Measurements from ENCODE around the gene AGAP3.

Gene AGAP3

DNA sequence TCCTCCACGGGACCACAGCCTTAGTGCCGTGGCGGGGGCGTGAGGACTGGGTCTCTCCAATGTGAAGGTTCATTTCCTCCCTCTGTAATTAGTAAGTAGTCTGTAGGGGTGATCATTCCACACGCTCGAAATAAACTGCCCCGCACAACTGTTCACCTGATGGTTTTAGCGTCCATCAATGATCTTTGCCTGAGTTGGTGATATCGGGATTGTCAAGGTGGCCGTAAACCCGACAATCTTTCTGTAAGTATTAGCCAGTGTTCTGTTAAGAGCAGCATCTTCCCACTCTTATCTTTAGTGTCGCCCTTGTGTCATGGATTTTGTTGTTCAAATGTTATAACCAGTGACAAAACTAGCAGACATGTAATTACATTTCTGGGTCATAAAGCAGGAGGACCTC is 17.7 kb downstream of the AGAP3 start:
- Histone ChIP-seq H3K4me3 (ENCODE audit: low read depth, low read length) (no peak overlapping the region), H3K36me3 (replicated peaks) (no peaks in the 10 kb centered on the region), H3K27me3 (replicated peaks) (no peaks in the 10 kb centered on the region), H3K27ac (no peak overlapping the region)
- TF ChIP-seq, protein P1, sequence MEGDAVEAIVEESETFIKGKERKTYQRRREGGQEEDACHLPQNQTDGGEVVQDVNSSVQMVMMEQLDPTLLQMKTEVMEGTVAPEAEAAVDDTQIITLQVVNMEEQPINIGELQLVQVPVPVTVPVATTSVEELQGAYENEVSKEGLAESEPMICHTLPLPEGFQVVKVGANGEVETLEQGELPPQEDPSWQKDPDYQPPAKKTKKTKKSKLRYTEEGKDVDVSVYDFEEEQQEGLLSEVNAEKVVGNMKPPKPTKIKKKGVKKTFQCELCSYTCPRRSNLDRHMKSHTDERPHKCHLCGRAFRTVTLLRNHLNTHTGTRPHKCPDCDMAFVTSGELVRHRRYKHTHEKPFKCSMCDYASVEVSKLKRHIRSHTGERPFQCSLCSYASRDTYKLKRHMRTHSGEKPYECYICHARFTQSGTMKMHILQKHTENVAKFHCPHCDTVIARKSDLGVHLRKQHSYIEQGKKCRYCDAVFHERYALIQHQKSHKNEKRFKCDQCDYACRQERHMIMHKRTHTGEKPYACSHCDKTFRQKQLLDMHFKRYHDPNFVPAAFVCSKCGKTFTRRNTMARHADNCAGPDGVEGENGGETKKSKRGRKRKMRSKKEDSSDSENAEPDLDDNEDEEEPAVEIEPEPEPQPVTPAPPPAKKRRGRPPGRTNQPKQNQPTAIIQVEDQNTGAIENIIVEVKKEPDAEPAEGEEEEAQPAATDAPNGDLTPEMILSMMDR (IDR thresholded peaks at IDR 0.05; ENCODE audit: low read depth, low read length, missing control alignments) = no peak
- in situ Hi-C loops (cut with HindIII; ENCODE audit: low pct_ligation_motif_present, low sequenced_read_pairs) = no loop called here
- no peak for DNase-seq

DNA sequence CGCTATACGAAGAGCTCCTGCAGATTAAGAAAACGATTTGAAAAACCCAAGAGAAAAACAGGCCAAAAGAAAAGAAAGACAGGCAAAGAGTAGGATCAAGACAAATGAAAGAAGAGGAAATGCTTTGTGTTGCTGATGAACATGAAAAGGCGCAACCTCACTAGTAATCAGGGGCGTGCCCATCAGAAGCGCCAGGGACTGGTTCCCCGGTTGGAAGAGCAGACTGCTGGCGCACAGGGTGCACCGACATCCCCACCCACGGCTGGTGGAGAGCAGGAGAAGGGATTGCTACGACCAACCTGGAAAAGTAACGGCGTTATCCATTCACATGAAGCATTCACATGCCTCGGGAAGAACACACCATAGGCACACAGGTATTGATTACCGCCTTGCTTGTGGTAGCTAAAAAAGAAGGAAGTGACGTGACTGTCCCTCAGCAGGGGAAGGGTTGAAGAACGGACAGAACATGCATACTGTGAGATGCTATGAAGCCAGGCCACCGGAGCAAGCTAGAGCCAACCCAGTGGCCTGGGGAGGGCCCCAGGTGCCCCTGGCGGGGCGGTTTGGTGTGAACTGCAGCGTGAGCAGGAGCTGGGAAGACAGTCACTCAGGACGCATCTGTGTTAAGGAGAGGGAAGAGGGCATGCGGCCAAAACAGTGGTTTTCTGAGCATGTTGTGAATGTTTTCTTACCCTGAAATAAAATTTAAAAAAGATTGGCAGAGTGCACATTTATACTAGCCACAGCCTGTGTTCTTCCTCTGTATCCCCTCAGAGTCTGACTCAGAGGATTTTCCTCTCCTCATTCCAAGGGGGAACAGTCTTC is 18.3 kb downstream of the AGAP3 start:
- TF ChIP-seq, protein P1 (IDR thresholded peaks at IDR 0.05; ENCODE audit: low read depth, low read length, missing control alignments) = no peak
- no peaks in the 10 kb centered on the region for H3K36me3 ChIP-seq (replicated peaks)
- H3K27me3 ChIP-seq (replicated peaks) = no peaks in the 10 kb centered on the region
- no peak overlapping the region for H3K4me3 ChIP-seq (ENCODE audit: low read depth, low read length)
- H3K27ac ChIP-seq = peak overlapping the region; percentile 21
- in situ Hi-C loops (cut with HindIII; ENCODE audit: low pct_ligation_motif_present, low sequenced_read_pairs) = no loop called here
- peak; percentile 84 for DNase-seq

DNA sequence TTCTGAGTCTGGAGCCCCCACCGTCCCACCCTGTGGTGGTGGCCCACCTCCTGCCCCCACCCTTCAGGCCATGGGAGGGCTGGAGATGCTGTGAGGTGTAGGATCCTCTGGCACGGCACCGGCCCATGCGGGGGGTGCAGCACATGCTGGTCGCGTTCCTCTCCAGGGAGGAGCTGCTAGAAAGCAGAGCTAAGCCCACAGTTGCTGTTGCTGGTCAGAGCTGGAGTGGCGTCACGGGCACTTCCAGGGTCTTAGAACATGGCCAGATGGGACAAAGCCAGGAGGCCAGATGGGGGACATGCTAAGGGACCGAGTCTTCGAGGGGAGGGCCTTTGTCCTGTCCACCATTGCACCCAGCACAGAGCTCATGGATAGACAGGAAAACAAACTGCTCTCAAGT is 21.6 kb downstream of the AGAP3 start:
- Histone ChIP-seq H3K36me3 (replicated peaks) (no peaks in the 10 kb centered on the region), H3K27ac (no peak overlapping the region), H3K4me3 (ENCODE audit: low read depth, low read length) (no peak overlapping the region), H3K27me3 (replicated peaks) (no peaks in the 10 kb centered on the region)
- DNase-seq = no peak
- TF ChIP-seq, protein P1 (IDR thresholded peaks at IDR 0.05; ENCODE audit: low read depth, low read length, missing control alignments) = no peak
- in situ Hi-C loops (cut with HindIII; ENCODE audit: low pct_ligation_motif_present, low sequenced_read_pairs) = no loop called here

DNA sequence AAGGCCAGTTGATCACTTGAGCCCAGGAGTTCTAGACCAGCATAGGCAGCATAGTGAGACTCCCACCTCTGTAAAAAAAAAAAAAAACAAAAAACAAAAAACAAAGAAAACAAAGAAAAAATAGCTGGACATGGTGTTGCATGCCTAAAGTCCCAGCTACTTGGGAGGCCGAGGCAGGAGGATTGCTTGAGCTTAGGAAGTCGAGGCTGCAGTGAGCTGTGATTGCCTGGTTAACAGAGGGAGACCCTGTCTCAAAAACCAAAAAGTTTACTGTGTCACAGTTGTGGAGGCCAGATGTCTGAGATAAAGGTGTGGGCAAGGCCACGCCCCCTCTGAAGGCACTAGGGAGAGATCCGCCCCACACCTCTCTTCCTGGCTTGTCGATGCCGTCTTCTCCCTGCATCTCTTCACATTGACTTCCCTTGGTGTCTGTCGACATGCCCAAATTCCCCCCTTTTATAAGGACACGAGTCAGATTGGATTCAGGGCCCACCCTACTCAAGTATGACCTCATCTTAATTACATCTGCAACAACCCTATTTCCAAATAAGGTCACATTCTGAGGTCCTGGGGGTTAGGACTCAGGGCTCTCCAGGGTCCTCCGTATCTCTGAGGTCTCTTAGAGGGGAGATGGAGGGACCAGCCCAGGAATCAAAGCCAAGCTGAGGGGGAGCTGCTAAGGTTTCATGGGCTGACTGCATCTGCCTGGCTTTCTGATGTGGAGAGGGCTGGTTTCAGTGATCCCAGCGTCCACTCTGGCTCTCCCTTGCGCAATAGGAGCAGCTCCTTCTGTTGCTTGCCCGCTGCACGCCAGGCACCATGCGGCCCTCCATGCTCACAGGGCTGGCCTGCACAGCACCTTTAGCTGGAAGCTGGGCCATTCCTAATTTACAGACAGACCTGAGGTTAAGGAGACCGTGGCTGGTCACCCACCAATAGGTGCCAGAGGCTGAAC is 23.1 kb downstream of the AGAP3 start:
- TF ChIP-seq, protein P1 (IDR thresholded peaks at IDR 0.05; ENCODE audit: low read depth, low read length, missing control alignments) = no peak
- in situ Hi-C loops (cut with HindIII; ENCODE audit: low pct_ligation_motif_present, low sequenced_read_pairs) = no loop called here
- H3K27ac ChIP-seq = no peak overlapping the region
- H3K27me3 ChIP-seq (replicated peaks) = no peaks in the 10 kb centered on the region
- no peaks in the 10 kb centered on the region for H3K36me3 ChIP-seq (replicated peaks)
- H3K4me3 ChIP-seq (ENCODE audit: low read depth, low read length) = no peak overlapping the region
- DNase-seq = no peak

DNA sequence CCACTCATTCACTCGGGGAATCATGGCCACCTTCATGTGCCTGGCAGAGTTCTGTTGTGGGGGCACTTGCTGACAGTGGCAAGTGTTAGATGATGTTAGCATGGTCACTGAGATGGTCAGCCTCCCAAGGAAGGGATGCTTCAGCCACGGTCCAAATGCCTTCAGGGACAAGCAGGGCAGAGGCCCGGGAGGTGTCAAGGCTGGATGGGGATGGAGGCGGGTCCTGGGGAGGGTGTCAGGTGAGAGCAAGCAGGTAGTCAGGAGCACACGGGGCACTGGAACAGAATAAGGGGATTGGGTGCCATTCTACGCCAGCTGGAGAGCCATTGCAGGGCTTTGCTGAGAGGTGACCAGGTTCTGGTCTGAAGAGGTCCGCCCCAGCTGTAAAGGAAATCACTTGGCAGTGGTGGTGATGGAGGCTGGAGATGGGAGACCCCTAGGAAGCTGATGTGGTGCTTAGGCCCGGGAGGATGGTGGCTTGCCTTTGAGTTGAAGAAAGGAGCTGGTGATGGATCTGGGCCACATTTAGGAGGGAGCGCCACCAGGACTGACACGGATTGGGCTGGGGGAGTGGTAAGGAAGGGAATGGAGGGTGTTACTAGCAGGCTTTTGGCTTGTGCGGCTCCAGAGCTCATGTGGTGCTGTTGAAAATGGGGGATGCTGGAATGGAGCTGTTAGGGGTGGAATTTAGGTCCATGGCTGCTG is 24.1 kb downstream of the AGAP3 start:
- H3K27ac ChIP-seq = no peak overlapping the region
- H3K27me3 ChIP-seq (replicated peaks) = no peaks in the 10 kb centered on the region
- in situ Hi-C loops (cut with HindIII; ENCODE audit: low pct_ligation_motif_present, low sequenced_read_pairs) = no loop called here
- no peak for DNase-seq
- H3K4me3 ChIP-seq (ENCODE audit: low read depth, low read length) = no peak overlapping the region
- TF ChIP-seq, protein P1 (IDR thresholded peaks at IDR 0.05; ENCODE audit: low read depth, low read length, missing control alignments) = no peak
- H3K36me3 ChIP-seq (replicated peaks) = no peaks in the 10 kb centered on the region

Measured in brain microvascular endothelial cell (primary cell).